HCT116 (cell line): Measurements from ENCODE around the gene GRIN1. TPM values are rescaled to one million over a fixed set of nuclear protein-coding genes. Genes with fewer than 3 reads are reported as not detected.

Experiments
- ATAC-seq: fragments of 200-7000 bp; cut with Tn5 transposase; 2 replicates; pipeline ENCODE4 v1.9.1; 2020; ENCODE audit warnings: mild to moderate bottlenecking, moderate library complexity
- BruUV-seq: library from RNA; stranded (reverse); fragments of 400-500 nt; replicated peaks from 2 replicates; lab custom pipeline; 2021; lab: Mats Ljungman, UMichigan
- CTCF ChIA-PET: fragments of 300-600 bp; sonication (Branson Sonifier 250); formaldehyde crosslinking; loops from one replicate; lab custom pipeline; 2021; ENCODE audit warnings: antibody characterized with exemption; lab: Charles Lee
- POLR2A ChIA-PET: fragments of 300-600, 350-600 bp; sonication (Branson Sonifier 250); formaldehyde crosslinking; loops from one replicate; lab custom pipeline; 2021; ENCODE audit warnings: antibody characterized with exemption; lab: Charles Lee
- RAD21 ChIA-PET, 2 experiments: fragments of 300-600 bp; sonication (Branson Sonifier 250); formaldehyde crosslinking; loops; one replicate each; lab custom pipeline; 2023; ENCODE audit warnings: low total read pairs in 2 of 2; ENCODE audit not compliant: uncharacterized antibody in 2 of 2, unreplicated experiment in 2 of 2, low non-redundant PET in 1 of 2; lab: Charles Lee
- DNase-seq: peaks from one replicate; pipeline ENCODE4 v3.0.0-alpha.2; 2010; ENCODE audit warnings: low read depth, low spot score
- H2AFZ ChIP-seq: fragments of 200-600 bp; shearing (Covaris generic), sonication (generic); 2 replicates; pipeline ENCODE4 v1.6.1; 2017; ENCODE audit warnings: low read depth, mixed run types, mixed read lengths, antibody characterized with exemption, low read length; ENCODE audit not compliant: poor library complexity, severe bottlenecking
- H3K27ac ChIP-seq: 2 replicates; pipeline ENCODE4 v1.5.1; 2012; ENCODE audit warnings: low read depth, low read length
- H3K27me3 ChIP-seq: fragments of 200-600 bp; sonication (generic); 2 replicates; pipeline ENCODE4 v1.6.1; 2016; ENCODE audit warnings: mixed run types, low read length, mixed read lengths; ENCODE audit not compliant: insufficient read depth
- H3K36me3 ChIP-seq, 2 experiments: fragments of 200-500 bp in 1 of 2; fragments of 200-600 bp in 1 of 2; sonication (Bioruptor generic) in 1 of 2; sonication (generic) in 1 of 2; 2 replicates each; pipeline versions ENCODE4 v1.5.1 to v1.6.1; 2014 to 2016; ENCODE audit warnings: low read length in 2 of 2, inconsistent platforms in 1 of 2, mixed read lengths in 1 of 2, mixed run types in 1 of 2; ENCODE audit not compliant: insufficient read depth in 2 of 2, control insufficient read depth in 1 of 2
- H3K4me1 ChIP-seq, 2 experiments: fragments of 200-600 bp in 1 of 2; sonication (generic) in 1 of 2; 2 replicates each; pipeline versions ENCODE4 v1.5.1 to v1.6.1; 2012 to 2017; ENCODE audit warnings: low read length in 2 of 2, inconsistent platforms in 1 of 2, mild to moderate bottlenecking in 1 of 2, mixed read lengths in 1 of 2, mixed run types in 1 of 2, moderate library complexity in 1 of 2; ENCODE audit not compliant: insufficient read depth in 2 of 2, control insufficient read depth in 1 of 2
- H3K4me2 ChIP-seq: fragments of 200-600 bp; sonication (generic); 2 replicates; pipeline ENCODE4 v1.6.1; 2017; ENCODE audit warnings: mixed run types, low read length, mixed read lengths
- H3K4me3 ChIP-seq, 2 experiments: fragments of 200-600 bp in 1 of 2; sonication (generic) in 1 of 2; replicated peaks in 1 of 2; 2 replicates each; pipeline ENCODE4 v1.5.1; 2011 to 2016; ENCODE audit warnings: low read length in 2 of 2, control low read depth in 1 of 2, low read depth in 1 of 2, mild to moderate bottlenecking in 1 of 2, mixed read lengths in 1 of 2, mixed run types in 1 of 2
- H3K79me2 ChIP-seq: fragments of 200-600 bp; sonication (generic); 2 replicates; pipeline ENCODE4 v1.6.1; 2017; ENCODE audit warnings: mild to moderate bottlenecking, mixed run types, low read length, moderate library complexity, mixed read lengths; ENCODE audit not compliant: insufficient read depth
- H3K9ac ChIP-seq: fragments of 200-600 bp; sonication (generic); 2 replicates; pipeline ENCODE4 v1.6.1; 2016; ENCODE audit warnings: low read length, mixed read lengths
- H3K9me2 ChIP-seq: fragments of 200-600 bp; sonication (generic), shearing (Covaris generic); 2 replicates; pipeline ENCODE4 v1.6.1; 2017; ENCODE audit warnings: mixed run types, mild to moderate bottlenecking, moderate library complexity; ENCODE audit not compliant: insufficient read depth
- H3K9me3 ChIP-seq, 2 experiments: fragments of 200-500 bp in 1 of 2; fragments of 200-600 bp in 1 of 2; sonication (Bioruptor generic) in 1 of 2; sonication (generic) in 1 of 2; 2 replicates each; pipeline ENCODE4 v1.6.1; 2014 to 2017; ENCODE audit warnings: low read length in 2 of 2, mixed read lengths in 2 of 2, inconsistent platforms in 1 of 2, low read depth in 1 of 2, mild to moderate bottlenecking in 1 of 2, mixed run types in 1 of 2, moderate library complexity in 1 of 2; ENCODE audit not compliant: control insufficient read depth in 1 of 2, insufficient read depth in 1 of 2
- H4K20me1 ChIP-seq: fragments of 200-600 bp; sonication (generic), shearing (Covaris generic); 2 replicates; pipeline ENCODE4 v1.6.1; 2017; ENCODE audit warnings: mixed run types, mild to moderate bottlenecking, moderate library complexity; ENCODE audit not compliant: insufficient read depth
- CBX3 ChIP-seq: IDR thresholded peaks from 2 replicates; pipeline ENCODE4 v1.6.1; 2012; ENCODE audit warnings: low read depth
- CTCF ChIP-seq, 3 experiments: fragments of 200-600 bp in 1 of 3; sonication (generic) in 1 of 3; IDR thresholded peaks in 2 of 3; conservative IDR thresholded peaks in 1 of 3; 2 replicates each; pipeline ENCODE4 v1.5.1; 2012 to 2017; ENCODE audit warnings: low read depth in 2 of 3, low read length in 2 of 3, antibody characterized with exemption in 1 of 3, borderline replicate concordance in 1 of 3, control low read depth in 1 of 3, mild to moderate bottlenecking in 1 of 3, mixed read lengths in 1 of 3, mixed run types in 1 of 3, moderate library complexity in 1 of 3; ENCODE audit not compliant: insufficient read depth in 1 of 3
- EGR1 ChIP-seq: IDR thresholded peaks from 2 replicates; pipeline ENCODE4 v1.6.1; 2012; ENCODE audit warnings: low read depth
- ELF1 ChIP-seq: IDR thresholded peaks from 2 replicates; pipeline ENCODE4 v1.6.1; 2012; ENCODE audit warnings: low read depth, borderline replicate concordance
- EZH2phosphoT487 ChIP-seq: fragments of 200-600 bp; IDR thresholded peaks from 2 replicates; pipeline ENCODE4 v1.6.1; 2018; ENCODE audit warnings: antibody characterized with exemption, borderline replicate concordance
- RAD21 ChIP-seq: IDR thresholded peaks from 2 replicates; pipeline ENCODE4 v1.6.1; 2012; ENCODE audit warnings: low read depth, mild to moderate bottlenecking
- REST ChIP-seq: IDR thresholded peaks from 2 replicates; pipeline ENCODE4 v1.6.1; 2012; ENCODE audit warnings: low read depth
- SRF ChIP-seq: IDR thresholded peaks from 2 replicates; pipeline ENCODE4 v1.6.1; 2012; ENCODE audit warnings: low read depth
- TCF7L2 ChIP-seq: IDR thresholded peaks from 2 replicates; pipeline ENCODE4 v1.7.0; 2011; ENCODE audit warnings: borderline replicate concordance, inconsistent platforms; ENCODE audit not compliant: insufficient read depth, insufficient read length; ENCODE audit errors: extremely low read depth
- YY1 ChIP-seq: IDR thresholded peaks from 2 replicates; pipeline ENCODE4 v1.6.1; 2011; ENCODE audit warnings: low read length, low read depth, moderate library complexity, mild to moderate bottlenecking; ENCODE audit not compliant: insufficient replicate concordance; ENCODE audit errors: extremely low read depth
- ZNF274 ChIP-seq: fragments of 200-500 bp; sonication (Bioruptor generic); IDR thresholded peaks from 2 replicates; pipeline ENCODE4 v1.6.1; 2014; ENCODE audit warnings: mild to moderate bottlenecking, low read depth, low read length, inconsistent platforms
- intact Hi-C: fragments of 100-400 bp; cut with micrococcal nuclease; formaldehyde crosslinking; loops from 2 replicates; pipeline ENCODE4 v1.10.0; 2022
- total RNA-seq: library from RNA; stranded (reverse); gene quantifications from one replicate; pipeline ENCODE4 v1.2.1, GENCODE V29; 2021; ENCODE audit not compliant: unreplicated experiment

The GRIN1 gene
- total RNA-seq, 1 experiment from 2014 or later, result 23.1 TPM

- Histone ChIP-seq H4K20me1 (no peaks in the 10 kb centered on the region), H3K27me3 (no peaks in the 10 kb centered on the region), H3K79me2 (peaks cover 13% of the 10 kb centered on the region; the same call in 1 of the 2 replicates), H3K9me2 (no peaks in the 10 kb centered on the region), H3K27ac (no peak overlapping the region), H2AFZ (no peak overlapping the region), H3K9ac (no peak overlapping the region), H3K36me3 (peaks cover 0 to 12% of the 10 kb centered on the region in 2 experiments; a peak in 2 of 4 replicates), H3K4me2 (no peak overlapping the region), H3K4me1 (peaks cover 0 to 17% of the 10 kb centered on the region in 2 experiments; a peak in 2 of 4 replicates), H3K4me3 (no peak overlapping the region), H3K9me3 (no peaks in the 10 kb centered on the region)
- DNase-seq, result no peak
- RAD21 ChIA-PET, result no interaction called here
- TF ChIP-seq REST, result no peak
- no peak for TF ChIP-seq SRF
- TF ChIP-seq EZH2phosphoT487, result no peak
- no peak for TF ChIP-seq YY1
- no peak for TF ChIP-seq EGR1
- no peak for TF ChIP-seq RAD21
- no peak for TF ChIP-seq ZNF274
- TF ChIP-seq ELF1, result no peak
- no peak for TF ChIP-seq CTCF (IDR thresholded peaks at IDR 0.05 in 2 of 3, conservative IDR thresholded peaks at IDR 0.05 in 1 of 3; ENCODE audit: borderline replicate concordance in 1 of 3, insufficient read depth in 1 of 3, low read depth in 2 of 3, low read length in 2 of 3)
- no peak for TF ChIP-seq TCF7L2
- TF ChIP-seq CBX3, result no peak
- no TSS peak for BruUV-seq
- intact Hi-C loops, result no loop called here
- ATAC-seq, result no peak
- CTCF ChIA-PET, result no interaction called here
- POLR2A ChIA-PET, result no interaction called here
Observed at GRCh38 chr9:137181680-137182079, 42.7 kb downstream of the GRIN1 start.
